SKM-1 (cell line): Measurements from ENCODE around the gene GLT1D1.
"Not testable (repeated sequence)": the region's sequence is repeated elsewhere in the genome, so short reads cannot be mapped to it uniquely, and the experiment has no call there.

ENCODE experiments used
- DNase-seq: peaks from one replicate; lab custom pipeline; 2025; ENCODE audit not compliant: unreplicated experiment; lab: John Stamatoyannopoulos, UW

GLT1D1 gene

GRCh38 chr12:128852885-128853599 lies at the start of gene GLT1D1:
Gene GLT1D1 (plus strand): TSS chr12:128853478. CDS start chr12:128853582, 104 bp downstream.
- DNase-seq = no peak

- DNase-seq = no peak
Measured at GRCh38 chr12:128803788-128804187, 49.5 kb upstream of the GLT1D1 start.

GRCh38 chr12:128804762-128805161 lies 48.5 kb upstream of the GLT1D1 start:
- no peak for DNase-seq

- not testable (repeated sequence) for DNase-seq
Measured at GRCh38 chr12:128805406-128805805, 47.9 kb upstream of the GLT1D1 start.

GRCh38 chr12:128806573-128806972 lies 46.7 kb upstream of the GLT1D1 start:
- DNase-seq = no peak

GRCh38 chr12:128807161-128807724 lies 46.0 kb upstream of the GLT1D1 start:
- no peak for DNase-seq

GRCh38 chr12:128808651-128809050 lies 44.6 kb upstream of the GLT1D1 start:
- no peak for DNase-seq

- no peak for DNase-seq
Measured at GRCh38 chr12:128810182-128811127, 42.8 kb upstream of the GLT1D1 start.

- DNase-seq = no peak
Measured at GRCh38 chr12:128811806-128812205, 41.5 kb upstream of the GLT1D1 start.

GRCh38 chr12:128813392-128813791 lies 39.9 kb upstream of the GLT1D1 start:
- no peak for DNase-seq

- no peak for DNase-seq
Measured at GRCh38 chr12:128813883-128814282, 39.4 kb upstream of the GLT1D1 start.

- DNase-seq = no peak
Measured at GRCh38 chr12:128814411-128815261, 38.6 kb upstream of the GLT1D1 start.

GRCh38 chr12:128815779-128816642 lies 37.3 kb upstream of the GLT1D1 start:
- no peak for DNase-seq

- no peak for DNase-seq
Measured at GRCh38 chr12:128816643-128816920, 36.7 kb upstream of the GLT1D1 start.

- no peak for DNase-seq
Measured at GRCh38 chr12:128817111-128818015, 35.9 kb upstream of the GLT1D1 start.

- DNase-seq = no peak
Measured at GRCh38 chr12:128818065-128819022, 34.9 kb upstream of the GLT1D1 start.

- no peak for DNase-seq
Measured at GRCh38 chr12:128819293-128820144, 33.8 kb upstream of the GLT1D1 start.
